Sigmoid colon (tissue), 7 donors: ENCODE data around the gene RIPOR1. TPM values are rescaled to one million over a fixed set of nuclear protein-coding genes. Genes with fewer than 3 reads are reported as not detected.
A peak's percentile ranks its signal among the peaks of the same experiment; 100 is the strongest.

Source experiments
- DNase-seq: peaks from one replicate; pipeline ENCODE4 v3.0.0-alpha.2; 2019
- H3K27ac ChIP-seq, 4 donors: fragments of 200-600 bp; sonication (generic); one replicate each; pipeline ENCODE4 v1.5.1; 2016 to 2019; ENCODE audit warnings: mild to moderate bottlenecking in 1 of 4
- H3K27me3 ChIP-seq, 3 donors: fragments of 200-600 bp; sonication (generic); one replicate each; pipeline ENCODE4 v1.5.1; 2019; ENCODE audit warnings: mild to moderate bottlenecking in 1 of 3
- H3K36me3 ChIP-seq, 4 donors: fragments of 200-600 bp; sonication (generic); one replicate each; pipeline ENCODE4 v1.5.1; 2016 to 2019
- H3K4me1 ChIP-seq, 4 donors: fragments of 200-600 bp; sonication (generic); one replicate each; pipeline ENCODE4 v1.5.1; 2017 to 2019
- H3K4me3 ChIP-seq, 4 donors: fragments of 200-600 bp; sonication (generic); one replicate each; pipeline ENCODE4 v1.5.1; 2017 to 2019; ENCODE audit warnings: mild to moderate bottlenecking in 2 of 4, moderate library complexity in 1 of 4
- H3K9me3 ChIP-seq, 4 donors: fragments of 200-600 bp in 3 of 4; sonication (generic) in 3 of 4; one replicate each; pipeline versions ENCODE4 v1.5.1 to v1.6.1; 2013 to 2019
- CTCF ChIP-seq, 4 experiments: fragments of 450-650 bp in 3 of 4; fragments of 200-600 bp in 1 of 4; IDR thresholded peaks; one replicate each; pipeline ENCODE4 v1.5.1; 2016 to 2019; ENCODE audit warnings: antibody characterized with exemption in 4 of 4, mild to moderate bottlenecking in 3 of 4, moderate library complexity in 2 of 4
- EP300 ChIP-seq, 4 donors: sonication (generic); formaldehyde crosslinking; IDR thresholded peaks; one replicate each; pipeline ENCODE4 v1.6.1; 2017; ENCODE audit warnings: antibody characterized with exemption in 4 of 4
- POLR2A ChIP-seq, 2 donors: fragments of 450-650 bp; IDR thresholded peaks; one replicate each; pipeline ENCODE4 v1.6.1; 2016; ENCODE audit warnings: antibody characterized with exemption in 2 of 2, mild to moderate bottlenecking in 2 of 2, moderate library complexity in 2 of 2
- POLR2AphosphoS5 ChIP-seq, 4 donors: sonication (generic); formaldehyde crosslinking; IDR thresholded peaks; one replicate each; pipeline ENCODE4 v1.6.1; 2017; ENCODE audit warnings: antibody characterized with exemption in 4 of 4
- WGBS, 2 donors: extraction: QIAGEN DNeasy Blood & Tissue Kit; methylation state at CpG; one replicate each; pipeline ENCODE4 v1.1.7; 2013; 5-methylcytosine and 5-hydroxymethylcytosine counted together
- intact Hi-C: fragments of 100-400 bp; cut with DNase I; formaldehyde crosslinking; loops from one replicate; pipeline ENCODE4 v1.15.1; 2023
- polyA plus RNA-seq, 3 donors: library from polyadenylated mRNA; stranded (reverse); fragments of 200-250 nt; gene quantifications; one replicate each; pipeline ENCODE4 v1.2.3, GENCODE V29; 2013
- total RNA-seq, 4 donors: library from RNA; depleted of rRNA; stranded (reverse); fragments of >200 nt; gene quantifications; one replicate each; pipeline ENCODE4 v1.1.0, GENCODE V29; 2016
- donor health status: healthy with polysubstance abuse.
- donor health status: Bipolar disorder and iron deficiency.
- donor health status: healthy.

Gene RIPOR1
- total and polyA plus RNA-seq, 7 donors, result 10.2 to 60.9 (median 26.7) TPM

DNA sequence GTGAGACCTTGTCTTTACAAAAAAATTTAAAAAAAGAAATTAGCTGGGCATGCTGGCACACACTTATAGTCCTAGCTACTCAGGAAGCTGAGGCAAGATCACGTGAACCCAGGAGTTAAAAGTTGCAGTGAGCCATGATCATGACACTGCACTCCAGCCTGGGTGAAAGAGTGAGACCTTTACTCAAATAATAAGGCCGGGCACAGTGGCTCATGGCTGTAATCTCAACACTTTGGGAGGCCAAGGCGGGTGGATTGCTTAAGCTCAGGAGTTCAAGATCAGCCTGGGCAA, 11.5 kb upstream of the RIPOR1 start:
- WGBS, 2 donors, result 69 to 86% methylated on average over 3 of the region's 3 CpGs
- Histone ChIP-seq H3K9me3 (no peaks in the 10 kb centered on the region), H3K27ac (peak overlapping the region in 2 of 4 donors; percentile 43 to 66), H3K4me1 (peaks cover 0 to 21% (median 13%) of the 10 kb centered on the region in 4 donors), H3K36me3 (no peaks in the 10 kb centered on the region), H3K27me3 (no peaks in the 10 kb centered on the region), H3K4me3 (no peak overlapping the region)
- TF ChIP-seq EP300 (IDR thresholded peaks at IDR 0.05), result no peak
- TF ChIP-seq POLR2A (IDR thresholded peaks at IDR 0.05), result no peak
- no peak for DNase-seq
- intact Hi-C loops, result no loop called here

DNA sequence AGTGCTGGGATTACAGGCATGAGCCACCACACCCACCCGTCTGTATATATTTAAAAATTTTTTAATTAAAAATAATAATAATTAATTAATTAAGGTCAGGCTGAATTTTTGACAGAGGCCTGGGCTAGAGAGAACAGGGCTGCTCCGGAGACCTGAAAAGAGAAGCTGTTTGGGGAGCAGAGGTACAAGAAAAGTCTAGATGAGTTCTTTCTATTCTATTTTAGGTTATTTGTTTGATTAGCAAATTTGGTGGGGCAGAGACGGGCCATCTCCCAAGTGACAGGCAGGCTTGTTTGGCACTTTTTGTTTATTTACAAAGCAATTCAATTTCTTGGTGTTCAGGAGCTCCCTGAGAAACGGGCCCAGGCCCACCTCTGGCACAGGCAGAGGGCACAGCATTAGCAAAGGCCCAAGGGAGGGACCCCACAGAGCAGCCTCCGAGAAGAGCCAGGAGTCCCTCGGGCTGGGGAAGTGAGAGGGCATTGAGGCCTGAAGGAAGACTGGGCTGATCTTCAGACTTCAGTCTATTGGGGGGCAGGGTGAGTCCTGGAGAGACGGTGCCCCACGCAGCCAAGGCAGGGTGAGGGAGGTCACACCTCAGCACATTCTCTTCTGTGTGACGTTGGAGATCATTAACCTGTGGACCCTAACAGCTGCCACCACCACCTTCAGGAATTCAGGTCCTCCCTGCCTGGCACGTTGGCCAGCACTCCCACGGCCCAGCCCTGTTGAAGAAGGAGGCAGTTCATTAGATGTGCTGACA, 10.8 kb upstream of the RIPOR1 start:
- H3K4me3 ChIP-seq, result no peak overlapping the region
- no peaks in the 10 kb centered on the region for H3K27me3 ChIP-seq
- no peaks in the 10 kb centered on the region for H3K36me3 ChIP-seq
- DNase-seq, result no peak
- no peaks in the 10 kb centered on the region for H3K9me3 ChIP-seq
- no peak for TF ChIP-seq EP300 (IDR thresholded peaks at IDR 0.05)
- no peak for TF ChIP-seq POLR2A (IDR thresholded peaks at IDR 0.05)
- no peak for TF ChIP-seq POLR2AphosphoS5 (IDR thresholded peaks at IDR 0.05)
- TF ChIP-seq CTCF (IDR thresholded peaks at IDR 0.05), result no peak
- 53 to 60% methylated on average over 11 of the region's 11 CpGs for WGBS, 2 donors
- peaks cover 0 to 21% (median 13%) of the 10 kb centered on the region in 4 donors for H3K4me1 ChIP-seq
- intact Hi-C loops, result no loop called here
- no peak overlapping the region for H3K27ac ChIP-seq

DNA sequence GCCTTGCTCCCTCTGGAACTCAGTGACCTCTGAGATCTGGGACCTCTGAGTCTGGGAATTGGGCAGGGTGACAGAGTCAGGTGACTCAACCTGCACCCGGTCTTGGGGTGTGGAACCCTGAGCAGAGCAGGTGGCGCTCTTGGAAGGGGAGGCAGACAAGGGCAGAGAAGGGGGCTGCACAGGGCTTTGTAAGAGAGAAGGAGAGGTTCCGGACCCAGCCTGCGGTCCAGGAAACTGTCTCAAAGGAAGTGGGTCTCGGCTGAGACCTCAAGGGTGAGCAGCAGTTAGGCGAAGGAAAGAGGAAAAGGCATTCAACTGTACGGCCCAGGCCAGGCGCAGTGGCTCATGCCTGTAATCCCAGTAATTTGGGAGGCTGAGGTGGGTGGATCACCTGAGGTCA, 10.0 kb upstream of the RIPOR1 start:
- TF ChIP-seq POLR2AphosphoS5 (IDR thresholded peaks at IDR 0.05) (no peak), CTCF (IDR thresholded peaks at IDR 0.05) (no peak), EP300 (IDR thresholded peaks at IDR 0.05) (no peak), POLR2A (IDR thresholded peaks at IDR 0.05) (no peak)
- Histone ChIP-seq H3K36me3 (no peaks in the 10 kb centered on the region), H3K4me3 (no peak overlapping the region), H3K9me3 (no peaks in the 10 kb centered on the region), H3K4me1 (peaks cover 0 to 21% (median 13%) of the 10 kb centered on the region in 4 donors), H3K27ac (no peak overlapping the region), H3K27me3 (no peaks in the 10 kb centered on the region)
- no peak for DNase-seq
- intact Hi-C loops, result no loop called here
- WGBS, 2 donors, result 60 to 81% methylated on average over 8 of the region's 8 CpGs

- 75 to 81% methylated on average over 4 of the region's 4 CpGs for WGBS, 2 donors
- no peaks in the 10 kb centered on the region for H3K27me3 ChIP-seq
- H3K4me1 ChIP-seq, result peaks cover 0 to 21% (median 13%) of the 10 kb centered on the region in 4 donors
- intact Hi-C loops, result no loop called here
- no peaks in the 10 kb centered on the region for H3K9me3 ChIP-seq
- no peaks in the 10 kb centered on the region for H3K36me3 ChIP-seq
- H3K4me3 ChIP-seq, result no peak overlapping the region
- DNase-seq, result no peak
- TF ChIP-seq POLR2AphosphoS5 (IDR thresholded peaks at IDR 0.05) (no peak), EP300 (IDR thresholded peaks at IDR 0.05) (no peak)
- no peak overlapping the region for H3K27ac ChIP-seq
These were observed 9.4 kb upstream of the RIPOR1 start for GRCh38 chr16:67519242-67519641.

DNA sequence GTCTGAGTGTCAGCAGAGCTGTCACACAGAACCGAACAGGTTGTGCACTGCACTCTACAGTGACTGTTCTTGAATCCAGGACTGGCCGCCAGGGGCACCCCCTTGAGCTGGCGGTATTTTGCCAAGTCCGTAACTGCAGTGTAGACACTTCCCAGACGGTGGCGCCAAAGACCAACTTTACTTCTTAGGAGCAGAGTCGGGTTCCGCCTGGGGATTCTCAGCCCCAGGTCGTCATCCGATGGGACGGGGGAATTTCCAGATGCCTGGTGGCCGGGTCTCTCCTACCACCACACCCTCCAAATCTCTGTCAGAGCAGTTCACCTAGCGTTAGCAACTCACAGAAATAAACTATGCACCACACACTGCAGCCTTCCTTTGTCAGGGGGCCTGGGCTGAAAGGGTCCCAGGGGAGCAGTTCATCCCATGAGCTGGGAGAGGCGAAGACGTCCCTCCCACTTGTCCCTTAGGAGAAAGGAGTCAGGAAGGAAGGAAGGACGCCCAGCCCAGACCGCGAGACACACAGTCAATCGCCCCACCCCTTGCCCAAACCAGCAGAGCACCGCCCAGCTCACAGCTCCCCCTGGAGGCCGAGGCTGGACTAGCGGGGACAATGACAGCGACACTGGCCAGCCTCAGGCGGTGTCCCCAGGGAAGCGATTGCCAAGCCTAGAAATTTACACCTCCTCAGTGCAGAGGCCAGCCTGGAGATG, 7.4 kb upstream of the RIPOR1 start:
- no peak for TF ChIP-seq POLR2A (IDR thresholded peaks at IDR 0.05)
- no peak for TF ChIP-seq EP300 (IDR thresholded peaks at IDR 0.05)
- peak; percentile 17 to 65 (median 56) for TF ChIP-seq POLR2AphosphoS5 (IDR thresholded peaks at IDR 0.05)
- peak; percentile 84 to 96 (median 89) for TF ChIP-seq CTCF (IDR thresholded peaks at IDR 0.05)
- 0 to 1% methylated on average over 25 of the region's 25 CpGs for WGBS, 2 donors
- Histone ChIP-seq H3K4me1 (peaks cover 0 to 16% (median 12%) of the 10 kb centered on the region in 4 donors), H3K27me3 (no peaks in the 10 kb centered on the region), H3K4me3 (peak overlapping the region; percentile 26 to 52 (median 50)), H3K9me3 (no peaks in the 10 kb centered on the region), H3K27ac (peak overlapping the region; percentile 94 to 96 (median 96)), H3K36me3 (no peaks in the 10 kb centered on the region)
- DNase-seq, result peak; percentile 98
- intact Hi-C loops, result loop anchor here (1.0 to 10.0 kb wide), 7 partner anchors 39 to 414 kb away; partner anchors contain the start of genes AGRP, ATP6V0D1, CENPT and CTCF
